DMS53 treated with DMSO at 0.1 percent for 48 hours (cell line): Measurements from ENCODE around the gene RBFOX2.
"Not testable (repeated sequence)": the region's sequence is repeated elsewhere in the genome, so short reads cannot be mapped to it uniquely, and the experiment has no call there.

Source experiments
- DNase-seq: peaks from one replicate; lab custom pipeline; 2025; ENCODE audit not compliant: unreplicated experiment; lab: John Stamatoyannopoulos, UW

Gene RBFOX2

DNA sequence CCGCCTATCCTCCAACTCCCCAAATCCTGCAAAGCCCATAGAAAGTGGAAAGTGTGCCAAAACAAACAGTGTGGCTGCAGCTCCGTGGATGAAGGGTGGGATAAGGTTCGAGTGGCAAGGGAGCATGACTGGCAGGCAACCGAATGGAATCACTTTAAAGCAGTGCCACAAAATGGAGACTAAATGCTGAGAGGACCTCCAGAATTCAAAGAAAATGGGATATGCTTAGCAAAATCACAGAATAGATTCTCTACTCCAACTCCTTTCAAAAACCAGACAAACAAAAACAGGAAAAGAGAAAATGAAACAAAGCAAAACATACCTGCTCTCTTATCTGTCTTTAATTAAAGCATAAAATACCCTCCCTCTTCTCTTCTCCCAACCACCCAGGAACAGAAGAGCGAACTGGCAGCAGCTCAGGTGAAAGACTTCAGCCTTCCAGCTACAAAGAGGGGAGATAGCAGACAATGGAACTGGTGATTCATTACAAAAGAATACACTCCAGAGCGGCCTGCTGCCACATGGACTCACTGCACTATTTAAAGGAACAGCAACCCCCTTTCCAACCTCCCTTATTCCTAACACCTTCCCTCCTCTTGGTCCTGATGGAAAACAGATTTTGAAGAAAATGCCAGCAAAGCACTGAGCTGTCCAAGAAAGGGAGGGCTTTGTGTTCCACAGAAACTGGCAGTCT, 192.5 kb downstream of the RBFOX2 start:
- DNase-seq = no peak

GRCh38 chr22:35835267-35835997, 193.2 kb downstream of the RBFOX2 start:
- no peak for DNase-seq

GRCh38 chr22:35834061-35834460, 194.6 kb downstream of the RBFOX2 start:
- DNase-seq = no peak

- DNase-seq = no peak
Observed at GRCh38 chr22:35830305-35830704, 198.3 kb downstream of the RBFOX2 start.

- DNase-seq = no peak
Observed at GRCh38 chr22:35824256-35824655, 204.4 kb downstream of the RBFOX2 start.

GRCh38 chr22:35821654-35822053, 207.0 kb downstream of the RBFOX2 start:
- no peak for DNase-seq

DNA sequence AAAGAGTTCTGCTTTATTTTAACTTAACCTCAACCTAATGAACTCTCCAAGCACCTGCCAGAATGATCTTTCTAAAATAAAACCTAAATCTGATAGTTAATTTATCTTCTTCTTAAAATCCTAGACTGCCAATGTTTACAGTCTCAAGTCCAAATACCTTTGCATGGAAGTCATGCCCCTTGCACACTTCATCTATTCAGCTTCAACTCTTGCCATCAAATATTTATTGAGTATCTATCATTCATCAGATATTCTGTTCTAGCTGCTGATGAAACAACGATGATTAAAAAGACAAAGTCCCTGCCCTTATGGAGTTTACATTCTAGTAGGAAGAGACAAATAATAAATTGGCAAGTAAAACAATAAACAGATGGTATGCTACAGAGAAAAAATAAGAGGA, 209.2 kb downstream of the RBFOX2 start:
- DNase-seq = no peak

DNA sequence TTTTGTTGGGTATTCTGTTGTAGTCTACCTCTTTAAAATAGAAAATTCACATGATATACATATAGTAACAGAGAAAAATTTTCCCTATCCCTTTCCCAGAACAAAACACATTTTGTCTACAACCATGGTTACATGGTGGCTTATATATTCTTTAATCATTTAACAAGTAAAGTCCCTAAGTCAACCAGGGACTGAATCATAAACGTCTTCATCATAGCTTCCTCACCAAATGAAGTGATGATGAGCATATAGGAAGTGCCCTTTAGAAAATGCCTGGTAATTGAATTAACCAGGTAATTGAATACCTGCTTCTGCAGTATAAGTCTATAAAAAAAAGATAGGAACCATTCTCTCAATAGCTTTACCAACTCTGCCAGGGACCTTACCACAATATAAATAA, 209.7 kb downstream of the RBFOX2 start:
- DNase-seq = no peak

GRCh38 chr22:35812600-35812999, 216.0 kb downstream of the RBFOX2 start:
- DNase-seq = no peak

DNA sequence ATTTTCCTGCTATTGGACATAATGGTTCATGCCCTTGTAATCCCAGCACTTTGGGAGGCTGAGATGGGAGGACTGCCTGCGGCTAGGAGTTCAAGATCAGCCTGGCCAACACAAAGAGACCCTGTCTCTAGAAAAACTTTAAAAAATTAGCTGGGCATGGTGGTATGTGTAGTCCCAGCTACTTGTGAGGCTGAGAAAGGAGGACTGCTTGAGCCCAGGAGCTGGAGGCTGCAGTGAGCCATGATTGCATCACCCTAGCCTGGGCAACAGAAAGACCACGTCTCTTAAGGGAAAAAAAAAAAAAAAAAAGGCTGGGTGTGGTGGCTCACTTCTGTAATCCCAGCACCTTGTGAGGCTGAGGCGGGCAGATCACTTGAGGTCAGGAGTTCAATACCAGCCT, 217.0 kb downstream of the RBFOX2 start:
- DNase-seq = no peak

- no peak for DNase-seq
Observed at GRCh38 chr22:35809816-35810215, 218.8 kb downstream of the RBFOX2 start.

DNA sequence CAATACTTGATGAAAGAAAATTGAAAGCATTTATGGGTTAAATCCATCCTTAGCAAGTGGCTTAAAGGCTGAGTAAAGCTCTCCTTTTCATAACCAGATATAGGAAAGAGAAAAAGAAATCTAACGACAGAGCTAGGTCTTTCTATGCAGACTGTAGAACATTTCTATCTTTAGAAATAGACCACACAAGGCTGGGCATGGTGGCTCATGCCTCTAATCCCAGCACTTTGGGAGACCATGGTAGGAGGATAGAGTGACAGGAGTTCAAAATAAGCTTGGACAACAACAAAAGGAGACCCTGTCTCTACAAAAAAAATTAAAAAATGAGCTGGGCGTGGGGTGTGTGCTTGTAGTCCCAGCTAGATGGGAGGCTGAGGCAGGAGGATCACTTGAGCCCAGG, 220.2 kb downstream of the RBFOX2 start:
- no peak for DNase-seq

GRCh38 chr22:35806668-35807067, 222.0 kb downstream of the RBFOX2 start:
- DNase-seq = not testable (repeated sequence)

- DNase-seq = no peak
Observed at GRCh38 chr22:35805466-35805865, 223.2 kb downstream of the RBFOX2 start.

- DNase-seq = no peak
Observed at GRCh38 chr22:35804421-35804820, 224.2 kb downstream of the RBFOX2 start.

- no peak for DNase-seq
Observed at GRCh38 chr22:35802885-35803284, 225.7 kb downstream of the RBFOX2 start.

- DNase-seq = not testable (repeated sequence)
Observed at GRCh38 chr22:35801301-35801700, 227.3 kb downstream of the RBFOX2 start.

DNA sequence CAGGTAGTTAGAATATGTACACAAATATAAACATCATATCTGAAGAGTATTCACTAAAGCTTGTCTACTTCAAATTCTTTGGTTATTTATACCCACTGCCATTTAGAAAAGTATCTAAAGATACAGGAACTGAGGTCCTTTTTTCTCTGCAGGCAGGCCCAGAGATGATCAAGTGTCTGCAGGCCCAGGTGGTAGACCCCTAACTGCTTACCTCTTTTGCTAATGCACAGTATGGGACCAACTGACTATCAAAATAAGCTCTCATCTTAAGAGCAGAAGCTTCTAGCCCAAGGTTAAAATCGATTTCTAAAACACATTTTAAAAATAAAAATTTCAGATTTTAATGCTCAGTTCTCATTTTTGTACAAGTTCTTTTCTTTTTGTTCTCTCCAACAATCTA, 229.5 kb downstream of the RBFOX2 start:
- DNase-seq = no peak

DNA sequence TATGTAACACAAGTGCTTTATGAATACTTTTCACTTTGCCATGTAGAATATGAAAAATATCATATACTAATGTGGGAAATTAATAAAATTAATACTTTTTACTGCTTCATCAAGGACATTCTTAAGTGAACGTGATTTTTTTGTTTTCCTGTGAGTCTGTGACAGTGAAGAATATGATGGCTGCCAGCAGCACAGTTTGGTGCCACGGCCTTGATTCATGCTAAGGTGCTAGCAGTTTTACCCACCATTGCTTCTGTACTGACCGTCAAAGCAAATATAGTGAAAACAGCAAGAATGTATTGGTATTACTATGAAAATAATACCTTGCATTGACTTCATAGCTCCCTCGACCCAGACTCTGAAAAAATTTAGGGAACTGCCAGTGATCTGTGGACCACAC, 231.2 kb downstream of the RBFOX2 start:
- no peak for DNase-seq

DNA sequence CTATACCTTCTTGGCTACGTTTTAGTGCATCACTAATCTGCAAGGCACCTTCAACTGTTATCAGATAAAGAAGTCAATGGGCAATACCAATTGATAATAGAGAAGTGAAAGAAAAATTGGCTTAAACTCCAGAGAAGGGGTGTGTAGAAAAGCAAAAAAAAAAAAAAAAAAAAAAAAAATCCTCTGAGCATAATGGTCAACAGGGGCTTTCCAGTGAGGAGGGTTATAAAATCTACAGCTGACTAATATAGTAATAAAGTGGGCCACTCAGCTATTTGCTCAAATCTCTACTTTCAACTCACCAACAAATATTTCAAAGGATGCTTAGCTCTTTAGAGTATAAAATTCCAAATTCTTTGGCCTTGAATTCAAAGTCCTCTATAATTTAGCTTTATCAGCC, 233.1 kb downstream of the RBFOX2 start:
- DNase-seq = no peak

DNA sequence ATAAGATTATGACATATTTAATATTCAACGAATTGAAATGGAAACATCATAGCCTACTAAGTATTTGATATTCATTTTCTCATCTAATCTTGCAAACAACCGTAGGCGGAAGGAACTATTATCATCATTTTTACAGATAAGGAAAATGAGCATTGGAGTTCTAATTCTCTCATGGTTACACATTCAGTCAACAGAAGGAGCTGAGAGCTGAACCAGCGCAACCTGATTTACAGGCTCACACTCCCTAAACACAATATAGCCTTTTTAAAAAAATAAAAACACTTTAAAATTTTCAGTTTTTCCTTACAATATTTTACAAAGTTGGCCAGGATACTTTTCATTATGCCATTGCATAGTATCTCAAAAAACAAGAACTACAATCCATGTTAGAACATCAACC, 236.1 kb downstream of the RBFOX2 start:
- DNase-seq = no peak

DNA sequence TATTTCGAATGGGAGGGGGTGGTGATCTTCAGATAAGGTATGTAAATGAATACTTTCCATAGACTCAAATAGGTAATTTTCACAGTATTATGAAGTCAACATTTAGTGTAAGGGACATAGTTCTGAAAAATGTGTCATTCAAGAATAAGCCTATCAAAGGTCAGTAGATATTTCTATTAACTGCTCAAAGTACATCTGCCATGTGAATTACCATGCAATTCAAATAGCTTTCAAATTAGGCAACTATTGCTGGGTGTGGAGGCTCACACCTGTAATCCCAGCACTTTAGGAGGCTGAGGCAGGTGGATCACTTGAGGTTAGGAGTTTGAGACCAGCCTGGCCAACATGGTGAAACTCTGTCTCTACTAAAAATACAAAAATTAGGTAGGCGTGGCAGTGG, 236.8 kb downstream of the RBFOX2 start:
- not testable (repeated sequence) for DNase-seq
